ENCODE results near the gene AVPR2. TPM values are rescaled to one million over a fixed set of nuclear protein-coding genes. Genes with fewer than 3 reads are reported as not detected.

AVPR2 gene
- total RNA-seq, 6 donors from 2014 or later = 1.2 to 2.8 (median 1.4) TPM; not detected in 3

DNA sequence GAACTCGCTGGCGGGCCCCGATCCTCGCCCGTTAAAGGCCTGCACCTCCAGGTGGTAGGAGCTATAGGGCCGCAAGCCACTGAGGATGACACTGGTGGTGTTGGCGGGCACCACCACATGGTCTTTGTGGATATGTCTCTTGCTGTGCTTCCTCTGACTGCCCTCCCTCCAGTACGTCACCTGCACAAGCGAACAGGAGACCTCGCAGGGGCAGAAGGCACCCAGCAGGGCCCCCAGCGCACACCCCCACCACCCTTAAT, 39.2 kb upstream of the AVPR2 start:
- H3K27me3 ChIP-seq = peaks cover 0 to 6% (median 0%) of the 10 kb centered on the region in 4 donors
- no peak for DNase-seq

DNA sequence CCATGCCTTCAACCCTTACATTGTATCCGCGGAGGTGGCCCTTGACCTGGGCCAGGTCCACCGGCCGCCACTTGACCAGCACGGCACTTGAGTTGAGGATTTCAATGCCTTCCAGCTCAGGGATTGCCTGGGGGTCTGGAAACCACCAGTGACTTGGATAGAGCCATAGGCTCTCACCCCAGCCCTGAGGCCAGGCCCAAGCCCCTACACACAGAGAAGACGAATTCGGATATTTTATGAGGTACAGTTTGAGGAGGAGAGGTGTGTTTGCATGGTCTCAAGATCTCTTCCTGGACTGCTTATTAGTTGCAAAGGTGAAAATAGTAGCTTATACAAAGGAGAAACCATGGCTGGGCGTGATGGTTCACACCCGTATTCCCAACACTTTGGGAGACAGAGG, 38.8 kb upstream of the AVPR2 start:
- 86 to 90% methylated on average over 5 to 9 of the region's 9 CpGs for WGBS, 2 donors
- no peak overlapping the region for H3K27ac ChIP-seq
- peaks cover 0 to 6% (median 0%) of the 10 kb centered on the region in 4 donors for H3K27me3 ChIP-seq
- H3K4me3 ChIP-seq = no peak overlapping the region
- H3K36me3 ChIP-seq = no peaks in the 10 kb centered on the region
- ATAC-seq (ENCODE audit: low FRiP score in 2 of 2) (no peak), DNase-seq (no peak)
- H3K9me3 ChIP-seq = no peaks in the 10 kb centered on the region
- no peak for TF ChIP-seq POLR2A (IDR thresholded peaks at IDR 0.05)
- TF ChIP-seq EP300 (IDR thresholded peaks at IDR 0.05) = no peak
- TF ChIP-seq POLR2AphosphoS5 (IDR thresholded peaks at IDR 0.05) = no peak
- TF ChIP-seq, protein P1, sequence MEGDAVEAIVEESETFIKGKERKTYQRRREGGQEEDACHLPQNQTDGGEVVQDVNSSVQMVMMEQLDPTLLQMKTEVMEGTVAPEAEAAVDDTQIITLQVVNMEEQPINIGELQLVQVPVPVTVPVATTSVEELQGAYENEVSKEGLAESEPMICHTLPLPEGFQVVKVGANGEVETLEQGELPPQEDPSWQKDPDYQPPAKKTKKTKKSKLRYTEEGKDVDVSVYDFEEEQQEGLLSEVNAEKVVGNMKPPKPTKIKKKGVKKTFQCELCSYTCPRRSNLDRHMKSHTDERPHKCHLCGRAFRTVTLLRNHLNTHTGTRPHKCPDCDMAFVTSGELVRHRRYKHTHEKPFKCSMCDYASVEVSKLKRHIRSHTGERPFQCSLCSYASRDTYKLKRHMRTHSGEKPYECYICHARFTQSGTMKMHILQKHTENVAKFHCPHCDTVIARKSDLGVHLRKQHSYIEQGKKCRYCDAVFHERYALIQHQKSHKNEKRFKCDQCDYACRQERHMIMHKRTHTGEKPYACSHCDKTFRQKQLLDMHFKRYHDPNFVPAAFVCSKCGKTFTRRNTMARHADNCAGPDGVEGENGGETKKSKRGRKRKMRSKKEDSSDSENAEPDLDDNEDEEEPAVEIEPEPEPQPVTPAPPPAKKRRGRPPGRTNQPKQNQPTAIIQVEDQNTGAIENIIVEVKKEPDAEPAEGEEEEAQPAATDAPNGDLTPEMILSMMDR (IDR thresholded peaks at IDR 0.05) = no peak
- no peaks in the 10 kb centered on the region for H3K4me1 ChIP-seq

More for the DNA sequence above, 39.2 kb upstream of the AVPR2 start:
- no peak for ATAC-seq (ENCODE audit: low FRiP score in 2 of 2)
- H3K27ac ChIP-seq = no peak overlapping the region
- no peaks in the 10 kb centered on the region for H3K4me1 ChIP-seq
- no peak overlapping the region for H3K4me3 ChIP-seq
- WGBS, 2 donors = 94% methylated on average over 11 of the region's 11 CpGs; no CpG with 5 or more reads in 1 of the 2 donors
- H3K36me3 ChIP-seq = no peaks in the 10 kb centered on the region
- no peak for TF ChIP-seq EP300 (IDR thresholded peaks at IDR 0.05)
- TF ChIP-seq, protein P1 (IDR thresholded peaks at IDR 0.05) = no peak
- TF ChIP-seq POLR2A (IDR thresholded peaks at IDR 0.05) = no peak
- TF ChIP-seq POLR2AphosphoS5 (IDR thresholded peaks at IDR 0.05) = no peak
- H3K9me3 ChIP-seq = no peaks in the 10 kb centered on the region

DNA sequence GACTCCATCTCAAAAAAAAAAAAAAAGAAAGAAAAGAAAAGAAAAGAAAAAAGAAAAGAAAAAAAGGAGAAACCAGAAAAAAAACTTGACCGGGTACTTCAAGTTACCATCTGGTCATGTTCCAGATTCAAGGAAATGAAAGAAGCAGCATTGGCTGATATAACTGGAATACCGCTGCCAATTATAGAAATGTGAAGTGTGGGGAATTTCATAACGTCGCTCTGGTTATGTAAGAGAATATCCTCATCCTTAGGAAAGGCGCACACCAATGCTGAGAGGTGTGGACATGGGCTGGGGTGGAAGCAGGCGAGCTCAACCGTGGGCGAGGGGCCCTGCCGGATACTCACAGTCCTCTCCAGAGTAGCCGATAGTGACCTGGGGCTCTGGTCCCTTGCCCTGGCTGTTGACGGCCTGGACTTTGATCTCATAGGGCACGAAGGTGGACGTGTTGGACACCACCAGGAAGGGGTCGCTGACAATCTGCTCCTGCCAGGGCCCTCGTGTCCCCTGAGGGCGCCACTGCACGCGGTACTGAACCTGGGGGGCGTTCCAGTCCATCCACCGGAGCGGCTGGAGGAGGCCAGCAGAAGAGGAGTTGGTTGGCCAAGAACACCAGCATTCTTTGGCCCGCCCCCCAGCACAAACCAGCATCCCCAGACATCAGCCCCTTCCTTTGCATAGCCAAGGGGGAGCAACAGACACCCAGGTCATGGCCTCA, 38.0 kb upstream of the AVPR2 start:
- Histone ChIP-seq H3K36me3 (no peaks in the 10 kb centered on the region), H3K9me3 (no peaks in the 10 kb centered on the region), H3K27me3 (peaks cover 0 to 11% (median 0%) of the 10 kb centered on the region in 4 donors), H3K4me3 (no peak overlapping the region), H3K4me1 (no peaks in the 10 kb centered on the region), H3K27ac (no peak overlapping the region)
- 72 to 77% methylated on average over 8 to 16 of the region's 22 CpGs for WGBS, 2 donors
- DNase-seq (no peak), ATAC-seq (ENCODE audit: low FRiP score in 2 of 2) (no peak)
- TF ChIP-seq POLR2AphosphoS5 (IDR thresholded peaks at IDR 0.05) (no peak), EP300 (IDR thresholded peaks at IDR 0.05) (no peak), POLR2A (IDR thresholded peaks at IDR 0.05) (no peak)
- TF ChIP-seq, protein P1 (IDR thresholded peaks at IDR 0.05) = no peak

DNA sequence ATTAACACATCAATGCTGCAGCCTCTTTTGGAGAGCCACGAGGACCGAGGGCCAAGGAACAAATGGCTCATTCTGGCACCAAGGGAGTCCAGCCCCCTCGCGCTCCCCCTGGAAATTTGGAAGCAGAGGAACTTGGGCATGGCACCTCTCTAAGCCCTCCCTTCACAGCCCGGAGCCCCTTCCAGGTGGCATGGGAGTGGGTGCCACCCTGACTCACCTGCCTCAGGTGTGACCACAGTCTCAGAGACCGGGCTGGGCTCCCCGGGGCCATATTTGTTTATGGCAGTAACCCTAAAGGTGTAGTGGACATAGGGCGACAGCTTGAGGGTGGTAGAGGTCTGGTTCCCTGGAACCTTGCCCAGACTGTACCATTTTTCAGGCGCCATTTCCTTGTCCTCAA, 37.3 kb upstream of the AVPR2 start:
- no peak overlapping the region for H3K4me3 ChIP-seq
- WGBS, 2 donors = 77 to 85% methylated on average over 6 to 9 of the region's 9 CpGs
- H3K9me3 ChIP-seq = no peaks in the 10 kb centered on the region
- no peaks in the 10 kb centered on the region for H3K36me3 ChIP-seq
- DNase-seq (no peak), ATAC-seq (ENCODE audit: low FRiP score in 2 of 2) (no peak)
- TF ChIP-seq POLR2A (IDR thresholded peaks at IDR 0.05) = no peak
- TF ChIP-seq, protein P1 (IDR thresholded peaks at IDR 0.05) = no peak
- no peak for TF ChIP-seq EP300 (IDR thresholded peaks at IDR 0.05)
- H3K27me3 ChIP-seq = peaks cover 0 to 13% (median 0%) of the 10 kb centered on the region in 4 donors
- no peaks in the 10 kb centered on the region for H3K4me1 ChIP-seq
- H3K27ac ChIP-seq = no peak overlapping the region

DNA sequence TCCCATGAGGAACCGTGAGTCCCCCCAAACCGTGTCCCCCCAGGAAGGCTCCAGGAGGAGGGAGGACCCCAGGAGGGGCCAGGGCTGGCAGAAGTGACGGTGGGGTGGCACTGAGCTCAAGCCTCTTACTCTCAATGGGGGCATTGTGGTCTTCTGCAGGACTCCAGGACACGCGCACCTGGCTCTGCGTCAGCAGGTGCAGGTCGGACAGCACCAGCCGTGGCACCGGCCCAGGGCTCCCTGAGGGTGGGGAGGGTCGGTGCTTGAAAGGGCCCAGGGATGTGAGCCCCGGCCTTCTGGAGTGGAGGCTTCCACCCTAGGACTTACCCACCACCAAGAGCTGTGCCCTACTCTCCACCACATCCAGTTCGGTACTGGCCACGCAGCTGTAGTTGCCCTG, 36.8 kb upstream of the AVPR2 start:
- no peak for ATAC-seq (ENCODE audit: low FRiP score in 2 of 2)

More for the DNA sequence above, 36.8 kb upstream of the AVPR2 start:
- 83% methylated on average over 13 of the region's 13 CpGs; no CpG with 5 or more reads in 1 of the 2 donors for WGBS, 2 donors
- Histone ChIP-seq H3K36me3 (no peaks in the 10 kb centered on the region), H3K27ac (no peak overlapping the region), H3K4me1 (no peaks in the 10 kb centered on the region), H3K4me3 (no peak overlapping the region), H3K27me3 (peaks cover 0 to 13% (median 0%) of the 10 kb centered on the region in 4 donors), H3K9me3 (no peaks in the 10 kb centered on the region)
- TF ChIP-seq POLR2AphosphoS5 (IDR thresholded peaks at IDR 0.05) (no peak), POLR2A (IDR thresholded peaks at IDR 0.05) (no peak), EP300 (IDR thresholded peaks at IDR 0.05) (no peak)
- TF ChIP-seq, protein P1 (IDR thresholded peaks at IDR 0.05) = no peak
- DNase-seq = no peak

Data from upper lobe of left lung (tissue), 6 donors.